HepG2 (cell line): ENCODE measurements around the gene OPALIN. TPM values are rescaled to one million over a fixed set of nuclear protein-coding genes. Genes with fewer than 3 reads are reported as not detected.

Experiments
- ATAC-seq: fragments of 200-7000 bp; cut with Tn5 transposase; 3 replicates; pipeline ENCODE4 v1.9.1; 2020; ENCODE audit warnings: mild to moderate bottlenecking, moderate library complexity
- BruUV-seq: library from RNA; stranded (reverse); fragments of 400-500 nt; replicated peaks from 2 replicates; lab custom pipeline; 2021; lab: Mats Ljungman, UMichigan
- CTCF ChIA-PET: fragments of 300-600 bp; formaldehyde crosslinking; extraction: SDS; loops from one replicate; lab custom pipeline; 2021; ENCODE audit warnings: low total read pairs, inconsistent platforms, low intra/inter-chr PET ratio; lab: Yijun Ruan, JAX
- POLR2A ChIA-PET: fragments of 350-600 bp; sonication (Branson Sonifier 250); formaldehyde crosslinking; loops from one replicate; lab custom pipeline; 2020; ENCODE audit warnings: antibody characterized with exemption, inconsistent platforms; lab: Yijun Ruan, JAX
- DNase-seq: peaks from one replicate; pipeline ENCODE4 v3.0.0-alpha.2; 2015; ENCODE audit warnings: low spot score
- FAIRE-seq: peaks from 3 replicates; lab custom pipeline; 2011; peaks lifted over from hg19 to GRCh38; lab: Jason Lieb, UNC
- H2AFZ ChIP-seq: one replicate; pipeline ENCODE4 v1.6.1; 2011; ENCODE audit warnings: low read length, inconsistent platforms
- H3K27ac ChIP-seq: fragments of 300-600 bp; 3 replicates; pipeline ENCODE4 v1.8.0; 2011; ENCODE audit warnings: mixed run types, mild to moderate bottlenecking, mixed read lengths, low read length, inconsistent platforms; ENCODE audit not compliant: insufficient read depth; ENCODE audit errors: extremely low read length
- H3K27me3 ChIP-seq, 2 experiments: fragments of 200-600 bp in 1 of 2; 2 replicates in 1 of 2; 3 replicates in 1 of 2; pipeline versions ENCODE4 v1.6.0 to v1.8.0; 2011; ENCODE audit warnings: low read length in 2 of 2, mild to moderate bottlenecking in 2 of 2, moderate library complexity in 2 of 2, inconsistent platforms in 1 of 2; ENCODE audit not compliant: insufficient read depth in 2 of 2, control insufficient read depth in 1 of 2
- H3K36me3 ChIP-seq, 2 experiments: fragments of 200-600 bp in 1 of 2; replicated peaks in 1 of 2; 2 replicates in 1 of 2; 3 replicates in 1 of 2; pipeline versions ENCODE4 v1.5.1 to v1.8.0; 2011; ENCODE audit warnings: low read length in 2 of 2, inconsistent platforms in 1 of 2; ENCODE audit not compliant: insufficient read depth in 2 of 2, control insufficient read depth in 1 of 2
- H3K4me1 ChIP-seq: 2 replicates; pipeline ENCODE4 v1.5.1; 2012; ENCODE audit warnings: low read length, inconsistent platforms; ENCODE audit not compliant: insufficient read depth
- H3K4me2 ChIP-seq: 2 replicates; pipeline ENCODE4 v1.6.0; 2011; ENCODE audit warnings: low read depth, low read length, inconsistent platforms
- H3K4me3 ChIP-seq, 3 experiments: fragments of 200-600 bp in 1 of 3; sonication (generic), shearing (Covaris generic) in 1 of 3; replicated peaks in 1 of 3; 2 replicates each; pipeline ENCODE4 v1.5.1; 2011 to 2016; ENCODE audit warnings: low read length in 3 of 3, inconsistent platforms in 2 of 3, low read depth in 2 of 3, mild to moderate bottlenecking in 2 of 3, control low read depth in 1 of 3, mixed read lengths in 1 of 3; ENCODE audit not compliant: insufficient read depth in 1 of 3
- H3K79me2 ChIP-seq: one replicate; pipeline ENCODE4 v1.6.1; 2011; ENCODE audit warnings: low read length, inconsistent platforms; ENCODE audit not compliant: insufficient read depth
- H3K9ac ChIP-seq: 2 replicates; pipeline ENCODE4 v1.6.0; 2011; ENCODE audit warnings: mild to moderate bottlenecking, low read depth, low read length, inconsistent platforms; ENCODE audit not compliant: insufficient read depth
- H3K9me3 ChIP-seq: 2 replicates; pipeline ENCODE4 v1.5.1; 2012; ENCODE audit warnings: mild to moderate bottlenecking, low read length
- H4K20me1 ChIP-seq: 2 replicates; pipeline ENCODE4 v1.6.0; 2011; ENCODE audit warnings: inconsistent platforms, mild to moderate bottlenecking, low read length, moderate library complexity; ENCODE audit not compliant: insufficient read depth
- ATF4 ChIP-seq, 2 experiments: fragments of 450-650 bp in 1 of 2; sonication (generic) in 1 of 2; formaldehyde crosslinking; IDR thresholded peaks; 2 replicates each; pipeline versions ENCODE4 v1.5.0 to v1.8.0; 2020 to 2022; ENCODE audit warnings: mild to moderate bottlenecking in 1 of 2, missing genetic modification reagents in 1 of 2
- FOXC1 ChIP-seq: sonication (generic); formaldehyde crosslinking; IDR thresholded peaks from 2 replicates; pipeline ENCODE4 v1.8.0; 2022; ENCODE audit warnings: mild to moderate bottlenecking, missing genetic modification reagents, borderline replicate concordance
- GMEB1 ChIP-seq: sonication (generic); formaldehyde crosslinking; IDR thresholded peaks from 2 replicates; pipeline ENCODE4 v1.5.1; 2020; ENCODE audit warnings: missing genetic modification reagents, mild to moderate bottlenecking, borderline replicate concordance
- HDAC1 ChIP-seq: sonication (generic); formaldehyde crosslinking; IDR thresholded peaks from 2 replicates; pipeline ENCODE4 v1.5.1; 2020; ENCODE audit warnings: mild to moderate bottlenecking, missing genetic modification reagents
- HDAC2 ChIP-seq: sonication (generic); formaldehyde crosslinking; IDR thresholded peaks from 2 replicates; pipeline ENCODE4 v1.4.0; 2020; ENCODE audit warnings: missing genetic modification reagents
- KLF16 ChIP-seq, 2 experiments: sonication (generic) in 1 of 2; formaldehyde crosslinking in 1 of 2; IDR thresholded peaks; 2 replicates each; pipeline versions ENCODE4 v1.6.1 to v1.8.0; 2016 to 2023; ENCODE audit warnings: missing genetic modification reagents in 2 of 2, missing compliant biosample characterization in 1 of 2
- MAFK ChIP-seq, 2 experiments: IDR thresholded peaks in 1 of 2; conservative IDR thresholded peaks in 1 of 2; 2 replicates each; pipeline ENCODE4 v1.6.1; 2011; ENCODE audit warnings: improper control_type of control experiment in 2 of 2, low read length in 2 of 2
- MLLT10 ChIP-seq: sonication (generic); formaldehyde crosslinking; IDR thresholded peaks from 2 replicates; pipeline ENCODE4 v1.4.0; 2020; ENCODE audit warnings: missing genetic modification reagents
- PTBP1 ChIP-seq: fragments of 200-400 bp; formaldehyde crosslinking; IDR thresholded peaks from 2 replicates; pipeline ENCODE4 v1.6.1; 2018; ENCODE audit warnings: low read length, low read depth; ENCODE audit not compliant: poor library complexity, severe bottlenecking
- SUZ12 ChIP-seq: fragments of 150-350 bp; IDR thresholded peaks from 2 replicates; pipeline ENCODE4 v1.6.1; 2014; ENCODE audit warnings: low read depth, low read length
- ZBTB44 ChIP-seq: sonication (generic); formaldehyde crosslinking; IDR thresholded peaks from 2 replicates; pipeline ENCODE4 v1.4.0; 2020; ENCODE audit warnings: missing genetic modification reagents
- ZNF10 ChIP-seq: sonication (generic); formaldehyde crosslinking; IDR thresholded peaks from 2 replicates; pipeline ENCODE4 v1.4.0; 2020; ENCODE audit warnings: mild to moderate bottlenecking, low read depth, missing genetic modification reagents, borderline replicate concordance
- ZNF367 ChIP-seq: sonication (generic); formaldehyde crosslinking; IDR thresholded peaks from 2 replicates; pipeline ENCODE4 v1.4.0; 2020; ENCODE audit warnings: missing genetic modification reagents, borderline replicate concordance
- ZNF839 ChIP-seq: sonication (generic); formaldehyde crosslinking; IDR thresholded peaks from 2 replicates; pipeline ENCODE4 v1.4.0; 2020; ENCODE audit warnings: missing genetic modification reagents, mild to moderate bottlenecking, borderline replicate concordance
- WGBS: methylation state at CpG from one replicate; pipeline ENCODE4 v1.1.6; 2017; ENCODE audit warnings: low lambda C conversion rate; 5-methylcytosine and 5-hydroxymethylcytosine counted together
- in situ Hi-C: cut with HindIII; loops from 2 replicates; pipeline ENCODE4 v1.10.0; 2017; ENCODE audit warnings: low pct_unique_long_range_greater_than_20kb; ENCODE audit not compliant: extremely low pct_ligation_motif_present
- intact Hi-C: fragments of 100-400 bp; cut with micrococcal nuclease; formaldehyde crosslinking; loops from one replicate; pipeline ENCODE4 v1.10.0; 2022; ENCODE audit not compliant: unreplicated experiment
- polyA plus RNA-seq, 8 experiments: library from polyadenylated mRNA; depleted of rRNA in 3 of 8; stranded (reverse) in 7 of 8; unstranded in 1 of 8; fragments of >200 nt; fragmentation: Illumina TruSeq in 4 of 8; extraction: Trizol in 4 of 8; gene quantifications; 2 replicates each; pipeline versions ENCODE4 v1.2.1 to v1.2.3, GENCODE V29; 2011 to 2016; ENCODE audit warnings: low read depth in 4 of 8, missing spikeins in 1 of 8, mixed read lengths in 1 of 8; ENCODE audit not compliant: insufficient read depth in 1 of 8
- total RNA-seq, 5 experiments: library from RNA; depleted of rRNA; stranded (reverse); fragments of >200 nt; fragmentation: Illumina TruSeq; extraction: Trizol; gene quantifications; 2 replicates each; pipeline ENCODE4 v1.2.3, GENCODE V29; 2016; ENCODE audit warnings: low read depth in 1 of 5
- TF ChIP-seq, protein P1 (sequence below): IDR thresholded peaks from 2 replicates; pipeline ENCODE4 v1.6.1; 2016
- TF ChIP-seq, protein P2 (sequence below): sonication (generic); formaldehyde crosslinking; IDR thresholded peaks from 2 replicates; pipeline ENCODE4 v1.5.0; 2020; ENCODE audit warnings: missing genetic modification reagents

OPALIN gene
- total and polyA plus RNA-seq, 2 of the 13 experiments (the other 11 are each of a cell fraction or from before 2014, with no cell fraction given): not detected

- 38% methylated on average over 5 of the region's 5 CpGs for WGBS
- no peak overlapping the region for H3K9ac ChIP-seq
- ATAC-seq (no peak), DNase-seq (no peak), FAIRE-seq (no peak)
- intact Hi-C loops: no loop called here
- no peaks in the 10 kb centered on the region for H4K20me1 ChIP-seq
- no TSS peak for BruUV-seq
- no peaks in the 10 kb centered on the region for H3K4me1 ChIP-seq
- no peak overlapping the region for H3K4me2 ChIP-seq
- no peaks in the 10 kb centered on the region for H3K79me2 ChIP-seq
- ChIA-PET POLR2A (no interaction called here), CTCF (no interaction called here)
- H3K9me3 ChIP-seq: no peaks in the 10 kb centered on the region
- no peak overlapping the region for H3K27ac ChIP-seq
- no peak for TF ChIP-seq FOXC1
- TF ChIP-seq PTBP1: no peak
- TF ChIP-seq GMEB1 (CRISPR knock-in tag): no peak
- TF ChIP-seq HDAC1: no peak
- TF ChIP-seq, protein P1, sequence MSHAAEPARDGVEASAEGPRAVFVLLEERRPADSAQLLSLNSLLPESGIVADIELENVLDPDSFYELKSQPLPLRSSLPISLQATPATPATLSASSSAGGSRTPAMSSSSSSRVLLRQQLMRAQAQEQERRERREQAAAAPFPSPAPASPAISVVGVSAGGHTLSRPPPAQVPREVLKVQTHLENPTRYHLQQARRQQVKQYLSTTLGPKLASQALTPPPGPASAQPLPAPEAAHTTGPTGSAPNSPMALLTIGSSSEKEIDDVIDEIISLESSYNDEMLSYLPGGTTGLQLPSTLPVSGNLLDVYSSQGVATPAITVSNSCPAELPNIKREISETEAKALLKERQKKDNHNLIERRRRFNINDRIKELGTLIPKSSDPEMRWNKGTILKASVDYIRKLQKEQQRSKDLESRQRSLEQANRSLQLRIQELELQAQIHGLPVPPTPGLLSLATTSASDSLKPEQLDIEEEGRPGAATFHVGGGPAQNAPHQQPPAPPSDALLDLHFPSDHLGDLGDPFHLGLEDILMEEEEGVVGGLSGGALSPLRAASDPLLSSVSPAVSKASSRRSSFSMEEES: no peak
- no peak for TF ChIP-seq ZNF367 (CRISPR knock-in tag)
- TF ChIP-seq ZNF10: no peak
- TF ChIP-seq KLF16 (CRISPR knock-in tag; IDR thresholded peaks at IDR 0.05): no peak
- no peak for TF ChIP-seq HDAC2 (CRISPR knock-in tag)
- TF ChIP-seq MAFK (conservative IDR thresholded peaks at IDR 0.05 in 1 of 2, IDR thresholded peaks at IDR 0.05 in 1 of 2; ENCODE audit: low read length in 2 of 2): no peak
- no peak for TF ChIP-seq SUZ12
- TF ChIP-seq ZBTB44 (CRISPR knock-in tag): no peak
- TF ChIP-seq MLLT10 (CRISPR knock-in tag): no peak
- no peak for TF ChIP-seq ZNF839 (CRISPR knock-in tag)
- TF ChIP-seq, protein P2, sequence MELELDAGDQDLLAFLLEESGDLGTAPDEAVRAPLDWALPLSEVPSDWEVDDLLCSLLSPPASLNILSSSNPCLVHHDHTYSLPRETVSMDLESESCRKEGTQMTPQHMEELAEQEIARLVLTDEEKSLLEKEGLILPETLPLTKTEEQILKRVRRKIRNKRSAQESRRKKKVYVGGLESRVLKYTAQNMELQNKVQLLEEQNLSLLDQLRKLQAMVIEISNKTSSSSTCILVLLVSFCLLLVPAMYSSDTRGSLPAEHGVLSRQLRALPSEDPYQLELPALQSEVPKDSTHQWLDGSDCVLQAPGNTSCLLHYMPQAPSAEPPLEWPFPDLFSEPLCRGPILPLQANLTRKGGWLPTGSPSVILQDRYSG (CRISPR knock-in tag): no peak
- no peak for TF ChIP-seq ATF4 (CRISPR knock-in tag; IDR thresholded peaks at IDR 0.05)
- in situ Hi-C loops: no loop called here
- H2AFZ ChIP-seq: no peak overlapping the region
- H3K4me3 ChIP-seq: no peak overlapping the region
- peaks cover 0 to 8% of the 10 kb centered on the region in 2 experiments; a peak in 1 of 5 replicates for H3K27me3 ChIP-seq
- no peaks in the 10 kb centered on the region for H3K36me3 ChIP-seq
Measured at GRCh38 chr10:96321822-96322221, 37.0 kb downstream of the OPALIN start.
